PC-3 (cell line): ENCODE data around the gene CACNA1C.

ENCODE experiments used
- EZH2 ChIP-seq: fragments of 300-600 bp; sonication (generic); IDR thresholded peaks from one replicate; pipeline ENCODE4 v1.6.1; 2017; ENCODE audit warnings: antibody characterized with exemption, mild to moderate bottlenecking, low read length; ENCODE audit not compliant: unreplicated experiment
- TF ChIP-seq, protein P1 (sequence below): fragments of 300-600 bp; sonication (generic); conservative IDR thresholded peaks from 2 replicates; pipeline ENCODE4 v1.5.1; 2017; ENCODE audit warnings: antibody characterized with exemption, low read depth, mild to moderate bottlenecking, low read length

GRCh38 chr12:2083561-2083960, 30.8 kb downstream of the CACNA1C start:
- TF ChIP-seq, protein P1, sequence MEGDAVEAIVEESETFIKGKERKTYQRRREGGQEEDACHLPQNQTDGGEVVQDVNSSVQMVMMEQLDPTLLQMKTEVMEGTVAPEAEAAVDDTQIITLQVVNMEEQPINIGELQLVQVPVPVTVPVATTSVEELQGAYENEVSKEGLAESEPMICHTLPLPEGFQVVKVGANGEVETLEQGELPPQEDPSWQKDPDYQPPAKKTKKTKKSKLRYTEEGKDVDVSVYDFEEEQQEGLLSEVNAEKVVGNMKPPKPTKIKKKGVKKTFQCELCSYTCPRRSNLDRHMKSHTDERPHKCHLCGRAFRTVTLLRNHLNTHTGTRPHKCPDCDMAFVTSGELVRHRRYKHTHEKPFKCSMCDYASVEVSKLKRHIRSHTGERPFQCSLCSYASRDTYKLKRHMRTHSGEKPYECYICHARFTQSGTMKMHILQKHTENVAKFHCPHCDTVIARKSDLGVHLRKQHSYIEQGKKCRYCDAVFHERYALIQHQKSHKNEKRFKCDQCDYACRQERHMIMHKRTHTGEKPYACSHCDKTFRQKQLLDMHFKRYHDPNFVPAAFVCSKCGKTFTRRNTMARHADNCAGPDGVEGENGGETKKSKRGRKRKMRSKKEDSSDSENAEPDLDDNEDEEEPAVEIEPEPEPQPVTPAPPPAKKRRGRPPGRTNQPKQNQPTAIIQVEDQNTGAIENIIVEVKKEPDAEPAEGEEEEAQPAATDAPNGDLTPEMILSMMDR: no peak
- TF ChIP-seq EZH2: no peak
